Pons (tissue), 1 donor: ENCODE data around the gene CAPN2.

ENCODE experiments used
- DNase-seq: peaks from one replicate; pipeline ENCODE4 v3.0.0-alpha.2; 2016; ENCODE audit warnings: low spot score

Gene CAPN2

DNA sequence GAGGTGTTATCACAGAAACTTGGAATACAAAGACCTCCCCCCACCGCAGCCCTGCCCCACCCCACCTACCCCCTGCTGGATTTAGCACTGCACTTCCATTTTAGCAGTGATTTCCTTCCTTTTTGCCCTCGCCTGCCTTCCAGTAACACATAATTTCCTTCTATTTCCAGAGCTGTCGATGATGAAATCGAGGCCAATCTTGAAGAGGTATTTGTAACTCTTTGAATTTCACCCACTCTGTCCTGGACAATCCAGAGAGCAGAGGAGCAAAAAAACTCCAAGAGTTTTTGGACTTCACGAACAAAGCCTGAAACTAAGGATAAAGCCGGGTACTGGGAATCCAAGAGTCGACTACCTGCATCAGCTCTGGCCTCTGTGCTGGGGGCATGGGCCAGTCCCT lies 49.1 kb downstream of the CAPN2 start:
- DNase-seq, result no peak

DNA sequence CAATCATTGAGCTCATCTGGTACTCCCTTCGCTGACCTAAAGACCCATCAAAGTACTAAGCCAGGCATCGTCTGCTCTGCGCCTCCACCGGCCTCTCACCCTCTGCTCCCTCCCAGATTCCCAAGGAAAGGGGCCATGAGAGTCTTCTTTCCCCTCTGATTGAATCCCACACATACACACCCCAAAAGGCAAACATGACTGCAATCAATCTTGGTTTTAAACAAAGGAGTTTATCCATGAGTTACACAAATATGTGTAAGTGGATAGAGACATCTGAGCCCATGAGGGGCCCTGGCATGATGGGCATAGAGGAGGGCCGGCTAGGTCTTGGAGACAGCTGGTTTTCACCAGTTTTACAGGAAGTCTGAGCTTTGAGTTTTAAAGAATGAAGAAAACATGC lies 50.9 kb downstream of the CAPN2 start:
- no peak for DNase-seq

DNA sequence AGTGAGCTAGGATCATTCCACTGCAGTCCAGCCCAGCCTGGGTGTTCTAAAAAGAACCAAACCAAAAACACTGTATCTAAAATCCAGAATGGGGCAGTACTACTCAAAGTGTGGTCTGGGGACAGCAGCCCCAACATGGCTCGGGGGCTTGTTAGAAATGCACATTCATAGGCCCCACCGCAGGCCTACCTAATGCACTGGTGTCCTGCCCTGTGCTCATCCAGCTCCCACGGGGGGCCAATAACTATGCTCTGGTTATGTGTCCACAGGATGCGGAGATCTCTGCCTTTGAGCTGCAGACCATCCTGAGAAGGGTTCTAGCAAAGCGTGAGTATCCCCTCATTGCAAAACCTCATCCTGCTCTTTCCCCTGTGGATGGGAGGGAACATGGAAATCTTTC lies 51.5 kb downstream of the CAPN2 start:
- no peak for DNase-seq

DNA sequence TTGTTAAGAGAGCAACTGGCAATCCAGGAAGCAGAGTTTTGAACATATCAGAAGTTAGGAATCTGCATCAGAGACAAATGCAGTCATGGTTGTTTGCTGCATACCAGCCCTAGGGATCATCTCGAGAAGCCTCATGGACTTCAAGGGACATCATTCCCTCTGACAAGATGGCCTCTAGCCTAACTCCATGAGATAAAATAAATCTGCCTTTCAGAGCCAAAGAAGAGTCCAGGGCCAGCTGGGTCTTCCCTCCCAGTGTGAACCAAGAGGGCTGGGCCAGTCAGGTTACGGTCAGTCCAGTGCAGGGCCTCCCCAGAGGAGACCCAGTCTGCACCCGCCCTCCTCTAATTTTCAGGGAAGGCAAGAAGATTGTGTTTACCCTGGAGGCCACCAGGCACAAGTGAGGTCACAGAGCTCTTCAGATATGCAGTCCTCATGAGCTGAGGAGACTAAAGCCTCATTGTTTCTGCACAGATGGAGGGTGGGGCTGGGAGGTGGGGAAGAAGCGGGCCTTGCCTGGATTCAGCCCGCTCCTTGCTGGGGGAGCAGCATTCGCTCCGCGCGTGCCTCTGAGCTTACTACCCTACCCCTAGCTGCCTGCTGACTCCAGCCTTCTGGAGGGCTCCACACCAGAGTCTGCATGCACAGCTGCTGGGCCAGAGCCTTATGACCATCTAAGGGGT lies 52.8 kb downstream of the CAPN2 start:
- DNase-seq, result peak; percentile 97

DNA sequence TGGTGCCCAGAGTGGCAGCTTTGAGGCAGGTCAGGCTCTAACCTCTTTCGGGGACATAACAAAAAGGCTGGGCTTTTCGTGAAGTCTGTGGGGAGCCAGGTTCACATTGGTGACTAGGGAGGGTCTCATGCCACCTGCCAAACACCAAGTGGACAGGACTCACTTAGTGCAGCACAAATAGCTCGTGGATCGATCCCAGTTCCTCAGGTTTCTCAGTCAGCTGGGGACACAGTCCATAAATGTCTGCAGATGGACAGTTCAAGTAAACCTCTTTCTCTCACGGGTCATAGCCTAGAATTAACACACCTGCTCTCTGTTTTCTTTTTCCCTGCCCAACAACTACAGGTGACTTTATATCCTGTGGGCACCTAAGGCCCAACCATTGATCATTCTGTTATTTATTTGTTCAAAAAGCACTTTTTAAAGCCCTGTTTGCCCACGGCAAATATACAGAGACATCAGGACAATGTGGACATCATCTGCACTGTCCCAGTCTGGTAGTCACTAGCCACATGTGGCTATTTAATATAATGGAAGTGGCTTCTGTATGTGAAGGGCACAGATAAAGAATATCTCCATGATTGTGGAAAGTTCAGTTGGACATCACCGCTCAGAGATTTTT lies 53.5 kb downstream of the CAPN2 start:
- DNase-seq, result no peak

DNA sequence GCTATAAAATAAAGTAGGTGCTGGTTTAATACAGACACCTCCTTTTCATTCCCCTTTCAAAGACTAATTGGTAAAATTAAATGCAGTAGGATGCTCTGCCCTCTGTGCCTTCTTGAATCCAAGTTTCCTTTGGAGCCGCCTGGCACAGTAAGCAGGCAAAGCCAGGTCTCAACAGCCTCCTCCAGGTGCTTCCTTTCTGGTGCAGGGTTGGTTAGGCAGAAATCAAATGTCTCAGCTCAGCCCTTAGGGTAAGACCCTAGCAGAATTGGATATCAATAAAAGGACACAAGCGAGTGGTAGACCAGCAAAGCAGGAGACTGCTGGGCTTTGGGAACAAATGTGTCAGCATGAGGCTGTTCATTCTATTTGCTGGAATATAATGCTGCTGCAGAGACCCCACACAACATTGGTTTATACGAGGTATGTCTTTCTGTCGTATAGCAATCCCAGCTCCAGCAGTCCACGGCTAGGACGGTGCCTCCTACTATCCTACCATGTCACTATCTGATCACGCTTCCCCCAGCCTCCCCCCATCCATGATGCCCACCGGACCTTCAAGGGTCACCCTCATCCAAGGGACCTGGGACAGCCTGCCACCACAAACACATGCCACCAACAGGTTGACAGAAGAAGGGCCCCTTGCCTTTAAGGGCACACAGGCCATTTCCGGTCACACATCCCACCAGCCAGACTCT lies 58.4 kb downstream of the CAPN2 start:
- DNase-seq, result no peak

DNA sequence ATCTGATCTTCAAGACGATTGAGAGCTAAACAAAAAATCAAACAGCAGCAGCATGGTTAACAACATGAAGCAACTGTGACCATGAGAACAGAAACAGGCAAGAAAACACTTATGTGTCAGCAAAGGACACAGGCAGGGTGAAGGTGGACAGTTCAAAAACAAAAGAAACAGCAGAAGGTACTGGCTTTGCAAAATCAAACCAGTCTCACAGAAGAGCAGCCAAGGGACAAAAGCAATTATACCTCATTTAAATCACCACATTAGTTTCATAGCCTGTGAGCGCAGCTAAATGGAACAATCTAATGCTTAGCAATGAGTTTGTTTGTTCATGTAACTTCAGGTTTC lies 59.1 kb downstream of the CAPN2 start:
- no peak for DNase-seq

DNA sequence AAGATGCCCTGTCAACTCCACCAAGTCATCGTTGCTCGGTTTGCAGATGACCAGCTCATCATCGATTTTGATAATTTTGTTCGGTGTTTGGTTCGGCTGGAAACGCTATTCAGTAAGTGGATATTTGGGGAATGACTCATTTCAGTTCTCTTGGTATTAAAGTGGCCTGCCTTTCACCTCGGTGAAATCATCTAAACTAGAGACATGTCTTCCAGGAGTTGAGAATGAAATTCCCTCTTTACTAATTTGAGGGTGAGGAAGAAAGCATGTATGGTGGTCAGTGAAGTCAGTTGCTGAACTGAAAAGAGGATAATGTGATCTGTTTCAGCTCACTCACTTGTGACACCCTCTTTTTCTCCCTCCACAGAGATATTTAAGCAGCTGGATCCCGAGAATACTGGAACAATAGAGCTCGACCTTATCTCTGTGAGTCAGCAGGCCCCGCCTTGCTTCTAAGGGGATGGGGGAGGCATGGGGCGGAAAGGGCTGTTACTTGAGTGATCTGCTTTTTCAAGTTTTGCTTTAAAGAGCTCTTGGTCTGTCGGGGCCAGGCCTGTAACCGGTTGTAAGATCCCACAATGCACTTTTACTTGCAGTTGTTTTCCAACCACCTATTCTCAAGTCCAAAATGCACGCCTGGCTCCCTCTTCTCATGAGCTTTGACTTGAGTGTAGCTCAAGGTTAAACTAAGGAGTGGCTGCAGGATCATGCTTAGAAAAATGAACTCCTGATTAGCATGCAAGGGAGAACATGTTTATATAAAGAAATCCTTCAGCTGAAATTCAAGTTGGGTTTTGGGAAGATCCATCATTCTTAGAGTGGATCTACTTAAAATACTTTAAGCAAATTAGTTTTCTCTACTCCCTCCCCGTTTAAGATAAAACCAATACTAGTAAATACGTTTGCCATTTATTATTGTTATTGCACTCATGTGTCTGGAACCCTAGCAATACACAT lies 59.8 kb downstream of the CAPN2 start:
- DNase-seq, result peak; percentile 79

DNA sequence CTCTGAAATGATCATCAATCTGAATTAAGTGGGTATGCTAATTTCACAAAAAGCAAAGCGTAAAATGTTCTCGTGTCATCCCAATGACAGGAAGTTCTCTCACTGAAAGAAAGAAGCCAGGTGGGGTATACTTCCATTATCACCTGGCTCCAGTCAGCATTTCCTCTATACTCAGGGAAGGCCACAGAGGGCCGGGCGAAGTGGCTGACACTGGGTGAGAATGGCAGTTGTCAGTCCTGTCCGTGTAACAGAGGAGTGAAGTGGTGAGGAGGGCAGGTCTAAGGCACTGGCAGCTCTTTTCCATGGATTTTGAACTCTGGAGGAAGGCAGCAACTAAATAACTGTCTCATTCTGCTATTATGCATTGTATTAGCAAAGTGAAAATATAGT lies 60.4 kb downstream of the CAPN2 start:
- DNase-seq, result no peak

DNA sequence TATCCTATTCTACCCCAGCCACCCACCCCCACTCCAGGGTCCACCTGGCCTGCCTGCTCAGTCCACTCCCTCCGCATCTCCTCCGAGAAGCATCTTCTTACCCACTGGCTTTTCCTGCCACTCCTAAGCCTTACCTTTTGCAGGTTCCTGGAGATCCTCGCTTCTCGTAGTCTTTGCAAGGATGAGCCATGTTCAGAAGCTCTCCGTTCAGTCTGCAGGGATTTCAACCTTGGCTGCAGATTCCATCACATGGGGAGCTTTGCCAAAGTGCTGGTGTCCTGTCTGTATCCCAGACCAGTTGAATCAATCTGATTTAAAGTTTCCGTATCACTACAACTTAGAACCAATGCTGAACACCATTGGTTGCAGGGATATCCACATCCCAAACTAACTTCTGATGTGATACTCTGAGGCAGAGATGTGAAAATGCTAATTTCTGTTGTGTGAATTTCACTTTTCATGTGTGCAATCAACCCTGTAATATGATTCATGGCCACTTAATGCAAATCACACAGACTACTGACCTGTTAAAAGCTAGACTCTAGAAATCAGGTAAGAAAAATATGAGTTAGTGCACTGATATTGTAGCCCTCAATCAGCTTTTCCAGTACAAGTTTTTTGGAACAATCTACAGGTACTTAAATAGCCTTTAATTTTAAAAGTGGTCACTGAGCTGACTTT lies 61.9 kb downstream of the CAPN2 start:
- DNase-seq, result no peak

DNA sequence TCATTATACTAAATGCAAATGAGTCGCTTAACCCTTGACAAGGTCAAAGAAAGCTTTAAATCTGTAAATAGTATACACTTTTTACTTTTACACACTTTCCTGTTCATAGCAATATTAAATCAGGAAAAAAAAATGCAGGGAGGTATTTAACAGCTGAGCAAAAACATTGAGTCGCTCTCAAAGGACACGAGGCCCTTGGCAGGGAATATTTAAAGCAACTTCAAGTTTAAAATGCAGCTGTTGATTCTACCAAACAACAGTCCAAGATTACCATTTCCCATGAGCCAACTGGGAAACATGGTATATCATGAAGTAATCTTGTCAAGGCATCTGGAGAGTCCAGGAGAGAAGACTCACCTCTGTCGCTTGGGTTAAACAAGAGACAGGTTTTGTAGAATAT lies 62.7 kb downstream of the CAPN2 start:
- DNase-seq, result no peak

DNA sequence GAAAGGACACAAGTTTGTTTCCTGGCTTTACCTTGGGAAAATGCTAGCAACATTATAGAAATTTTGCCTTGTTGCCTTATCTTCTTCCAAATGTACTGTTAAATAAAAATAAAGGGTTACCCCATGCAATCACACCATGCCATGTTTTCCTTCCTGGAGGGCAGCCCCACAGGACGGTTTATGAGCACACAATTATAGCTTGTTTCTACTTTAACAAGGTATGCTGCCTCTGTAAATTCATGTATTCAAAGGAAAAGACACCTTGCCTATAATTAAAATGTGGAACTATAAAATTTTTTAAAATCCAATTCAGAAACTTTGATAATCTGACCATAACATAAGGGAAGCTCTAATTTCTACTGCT lies 63.4 kb downstream of the CAPN2 start:
- DNase-seq, result no peak

DNA sequence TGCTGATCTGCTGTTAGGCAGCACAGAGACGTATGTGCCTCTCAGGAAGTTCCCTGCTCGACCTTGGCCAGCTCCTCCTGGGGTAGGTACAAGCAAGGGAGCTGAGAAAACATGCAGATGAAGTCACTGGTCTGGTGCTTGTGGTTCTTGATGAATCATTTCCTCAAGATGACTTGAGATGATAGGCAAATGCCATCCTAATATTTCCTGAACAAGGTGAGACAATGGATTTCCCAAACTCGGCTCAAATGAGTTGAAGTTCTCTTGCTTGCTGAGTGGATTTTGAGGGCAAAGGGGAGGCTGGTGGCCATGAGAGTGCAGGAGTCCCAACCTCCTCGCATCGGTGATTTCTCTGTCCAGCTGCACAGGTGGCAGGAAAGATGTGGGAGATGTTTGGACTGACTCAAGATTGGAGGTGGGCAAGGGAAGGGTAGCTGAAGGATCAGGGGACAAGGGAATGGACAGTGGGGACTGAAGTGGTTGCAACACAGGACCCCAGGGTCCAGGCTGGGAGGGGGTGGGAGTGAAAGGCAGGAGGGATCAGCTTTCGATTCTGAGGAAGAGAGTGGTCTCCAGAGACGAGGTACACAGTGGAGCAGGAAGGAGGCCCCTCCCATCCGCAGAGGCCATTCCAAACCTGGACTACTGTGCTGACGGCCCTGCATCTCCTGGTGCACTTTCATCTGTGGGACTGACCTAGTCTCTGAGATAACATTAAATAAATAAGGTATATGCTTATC lies 63.9 kb downstream of the CAPN2 start:
- DNase-seq, result no peak

DNA sequence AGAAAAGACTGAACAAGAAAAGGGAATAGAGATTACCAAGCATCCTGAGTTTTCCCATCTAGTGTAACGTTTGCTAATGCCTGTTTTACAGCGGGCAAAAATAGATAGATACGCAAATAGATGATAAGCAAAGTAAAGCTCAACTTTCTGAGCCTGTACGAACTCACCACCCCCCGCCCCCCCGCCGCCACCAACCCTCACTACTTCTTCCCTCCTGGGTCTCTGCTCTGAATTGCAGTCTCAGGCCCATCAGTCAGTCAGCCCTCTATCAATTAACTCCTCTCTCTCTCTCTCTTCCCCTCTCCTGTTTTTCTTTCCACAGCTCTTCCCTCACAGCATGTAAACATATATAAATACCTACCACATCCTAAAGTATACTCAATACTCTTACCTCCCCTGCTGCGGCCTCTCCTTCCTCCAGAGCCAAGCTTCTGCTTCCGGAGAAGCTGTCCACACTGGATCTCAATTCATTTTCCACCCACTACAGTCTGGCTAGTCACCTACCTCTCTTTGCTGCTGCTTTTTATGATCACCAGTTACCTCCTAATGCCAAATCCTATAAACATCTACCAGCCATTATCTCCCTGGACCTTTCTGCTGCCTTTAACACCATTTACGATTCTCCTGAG lies 64.6 kb downstream of the CAPN2 start:
- DNase-seq, result no peak

DNA sequence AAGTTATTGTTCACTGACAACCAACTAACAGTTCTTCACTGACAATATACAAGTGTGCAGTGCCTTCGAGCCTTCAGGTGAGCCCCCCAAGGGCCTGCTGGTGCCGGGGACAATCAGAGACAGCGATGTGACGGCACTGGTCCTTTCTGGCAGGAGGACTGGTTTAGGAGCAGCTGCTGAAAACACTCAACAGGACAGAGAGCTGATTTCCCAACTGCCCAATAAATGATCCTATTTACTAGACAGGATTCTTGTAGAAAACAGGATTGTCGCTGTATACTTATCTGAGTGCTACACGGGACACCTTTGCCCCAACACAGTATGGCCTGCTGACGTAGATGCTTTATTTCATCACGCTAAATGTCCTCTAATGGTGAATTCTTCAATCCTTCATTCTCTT lies 68.0 kb downstream of the CAPN2 start:
- DNase-seq, result peak; percentile 64

DNA sequence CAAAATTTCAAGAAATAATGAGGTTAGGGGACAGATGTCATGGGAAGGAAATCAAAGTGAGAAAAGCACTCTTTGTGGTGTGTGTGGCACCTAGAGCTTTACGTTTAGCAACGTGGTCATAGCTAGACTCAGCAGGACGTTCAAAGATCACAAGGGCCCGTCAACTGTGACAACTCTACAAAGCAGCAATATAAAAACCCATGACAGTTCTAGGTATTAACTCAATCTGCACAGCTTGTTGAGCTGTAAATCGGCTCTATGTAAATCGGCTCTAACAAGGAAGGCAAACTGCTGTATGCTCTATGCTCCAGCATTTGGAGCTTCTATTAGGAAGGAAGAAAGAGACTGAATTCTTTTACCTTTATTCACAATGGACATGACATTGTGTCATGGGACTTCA lies 68.6 kb downstream of the CAPN2 start:
- peak; percentile 54 for DNase-seq

DNA sequence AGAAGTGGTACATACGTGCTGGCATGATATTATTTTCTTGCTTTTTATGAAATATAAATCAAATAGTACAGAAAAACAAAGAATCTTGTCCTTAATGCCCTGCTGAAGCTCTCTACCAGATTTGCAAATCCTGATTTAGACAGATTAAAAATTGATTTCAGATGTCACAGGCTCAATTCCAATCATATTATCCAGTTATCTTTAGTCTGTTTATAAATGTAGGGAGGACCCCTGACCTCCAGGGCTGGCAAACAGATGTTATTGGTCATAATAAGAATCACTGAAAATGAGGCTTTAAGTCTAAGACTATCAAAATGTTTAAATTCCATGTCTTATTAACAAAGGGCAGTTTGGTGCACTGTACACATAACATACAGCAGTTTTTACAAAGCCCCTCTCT lies 71.3 kb downstream of the CAPN2 start:
- no peak for DNase-seq

DNA sequence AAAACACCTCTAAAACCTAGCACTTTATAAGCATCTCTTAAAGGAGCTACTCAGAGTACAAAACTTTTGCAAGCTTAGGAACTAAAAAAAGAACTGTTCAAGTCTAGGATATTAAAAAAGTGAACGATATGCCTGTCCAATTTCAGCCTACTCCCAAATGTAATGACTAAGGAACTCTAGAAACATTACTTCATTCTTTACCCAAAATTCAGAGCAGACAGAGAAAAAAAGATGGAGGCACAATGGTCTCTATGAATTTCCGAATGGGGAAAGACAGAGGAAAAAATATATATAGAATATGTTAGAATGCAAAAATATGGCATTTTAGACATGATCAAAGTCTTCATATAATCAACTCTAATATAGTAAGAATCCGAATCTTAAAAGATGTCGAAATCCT lies 72.2 kb downstream of the CAPN2 start:
- no peak for DNase-seq

DNA sequence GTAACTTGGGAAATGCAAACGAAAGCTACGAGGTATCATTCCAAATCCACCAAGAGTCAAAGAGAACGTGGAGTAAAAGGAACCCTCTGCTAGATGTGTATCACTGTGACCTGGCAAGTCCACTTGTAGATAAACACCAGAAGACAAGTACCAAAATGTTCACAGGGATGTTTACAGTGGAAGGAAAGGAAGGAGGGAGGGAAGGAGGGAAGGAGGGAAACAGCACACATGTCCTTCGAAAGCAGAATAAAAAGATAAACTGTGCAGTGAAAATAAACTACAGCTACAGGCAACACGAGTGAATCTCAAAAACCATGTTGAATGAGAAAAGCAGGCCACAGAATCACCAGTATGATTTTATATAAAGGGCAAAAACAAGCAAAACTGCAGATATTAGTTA lies 73.5 kb downstream of the CAPN2 start:
- DNase-seq, result no peak

DNA sequence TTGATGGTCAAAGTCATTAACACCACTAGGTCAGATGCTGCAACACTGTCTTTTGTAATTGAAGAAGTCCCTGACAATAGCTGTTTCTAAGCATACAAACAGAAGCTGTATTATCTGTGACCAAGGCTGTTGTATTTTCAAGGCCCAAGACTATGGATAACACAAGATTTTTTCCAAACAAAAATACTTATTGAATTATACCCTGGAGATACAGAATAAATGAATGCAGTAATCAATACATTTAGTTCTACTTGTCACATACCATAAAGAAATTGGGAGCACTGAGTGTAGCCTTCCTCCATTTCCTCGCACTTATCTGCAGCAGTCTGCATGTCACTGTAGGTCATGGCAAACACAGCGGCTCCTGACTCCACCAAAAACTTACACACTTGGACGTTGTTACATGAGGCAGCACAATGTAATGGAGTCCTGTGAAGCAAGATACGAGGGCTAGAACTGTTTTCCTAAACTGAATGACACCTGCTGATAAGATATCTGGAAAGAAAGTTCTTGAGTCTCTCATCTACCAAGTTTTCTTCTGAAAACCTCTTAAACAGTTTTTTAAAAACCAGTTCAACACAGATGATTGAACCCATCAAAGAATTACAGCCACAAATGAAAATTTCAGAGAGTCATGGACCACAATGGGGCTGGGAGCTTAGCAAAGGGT lies 76.5 kb downstream of the CAPN2 start:
- DNase-seq, result peak; percentile 94
